Activated CD4-positive, alpha-beta T cell treated with anti-CD3 and anti-CD28 coated beads for 1 hour (primary cell): ENCODE data around the gene C9.
"Not testable (repeated sequence)": the region's sequence is repeated elsewhere in the genome, so short reads cannot be mapped to it uniquely, and the experiment has no call there.

ENCODE experiments used
- DNase-seq: peaks from one replicate; pipeline ENCODE4 v3.0.0-alpha.2; 2020

C9 gene

DNA sequence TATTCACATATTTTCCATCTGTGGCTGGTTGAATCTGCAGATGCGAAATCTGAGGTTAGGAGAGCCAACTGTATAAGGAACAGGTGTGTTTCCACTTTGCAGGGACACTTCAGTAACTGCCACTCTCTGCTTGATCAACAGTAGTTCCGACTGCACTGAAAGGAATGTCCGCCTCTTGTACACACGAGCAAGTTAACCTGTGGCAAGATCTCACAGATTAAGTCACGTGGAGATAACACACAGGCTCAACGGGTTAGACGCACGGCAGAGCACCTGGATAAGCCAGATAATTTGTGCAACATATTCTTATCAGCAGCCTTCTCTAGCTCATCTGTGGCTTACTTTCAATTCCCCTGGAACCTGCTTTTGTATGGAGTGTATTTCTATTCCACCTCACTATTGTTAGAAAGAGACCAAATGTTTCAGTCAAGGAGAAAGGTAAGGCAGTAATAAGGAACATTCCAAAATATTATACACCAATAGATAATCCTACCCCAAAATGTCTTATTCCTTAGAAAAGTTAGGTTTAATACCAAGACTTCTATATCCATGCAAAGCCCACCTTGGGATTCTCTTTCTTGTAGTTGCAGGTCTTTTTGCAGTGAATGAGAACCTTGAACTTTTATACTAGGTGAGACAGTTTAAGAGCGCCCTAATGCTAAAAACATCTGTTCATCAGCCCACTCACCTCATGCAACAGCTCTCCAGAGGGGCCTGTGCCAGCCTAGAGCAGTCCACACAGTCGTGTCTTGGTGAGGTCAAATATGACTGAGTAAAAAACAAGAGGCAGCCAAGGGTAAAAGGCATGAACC, 6.5 kb upstream of the C9 start:
- no peak for DNase-seq

DNA sequence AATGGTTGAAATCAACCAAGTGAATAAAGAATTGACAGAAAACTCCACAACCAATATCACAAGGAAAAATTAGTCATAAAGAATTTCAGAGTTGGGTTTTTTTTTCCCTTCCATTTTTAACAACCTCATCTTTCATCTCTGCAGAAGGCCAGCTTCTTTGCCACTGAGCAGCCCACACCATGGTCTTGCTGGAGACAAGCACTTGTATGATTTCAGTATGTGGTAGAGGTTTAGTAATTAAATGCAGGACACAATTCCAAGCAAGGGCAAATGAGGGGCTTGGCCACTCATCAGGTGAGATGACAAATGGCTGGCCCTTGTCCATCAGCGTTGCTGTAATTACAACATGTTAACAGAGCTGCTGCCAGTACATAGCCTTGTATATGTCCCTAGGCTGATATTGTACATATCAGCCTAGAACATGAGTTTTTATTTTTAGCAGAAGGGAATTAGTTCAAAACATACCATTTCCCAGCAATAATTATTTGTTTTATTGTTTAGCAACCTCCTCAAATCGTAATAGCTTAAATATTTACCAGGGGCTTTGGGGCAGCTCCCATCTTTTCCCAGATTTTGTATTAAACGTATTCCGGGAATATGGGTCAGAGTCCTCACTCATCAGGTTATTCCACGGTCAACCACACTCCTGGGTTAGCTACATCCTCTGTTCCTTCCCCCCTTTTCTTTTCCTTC, 5.0 kb upstream of the C9 start:
- no peak for DNase-seq

DNA sequence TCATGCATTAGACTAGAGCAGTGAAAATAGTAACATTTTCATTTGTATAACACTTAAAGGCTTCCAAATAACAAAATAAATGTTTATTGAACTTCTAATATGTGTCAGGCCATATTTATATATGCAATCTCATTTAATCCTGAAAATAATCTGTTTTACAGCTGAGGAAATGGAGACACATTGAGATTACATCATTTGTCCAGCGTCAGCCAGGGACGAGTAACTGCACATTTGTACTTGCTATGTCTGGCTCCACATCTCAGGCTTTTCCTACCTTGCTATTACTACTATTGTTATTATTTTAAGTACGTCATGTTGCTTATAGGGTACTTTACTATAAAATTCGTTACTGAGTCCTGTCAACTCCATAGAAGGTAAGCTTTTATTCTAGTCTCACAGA, 3.8 kb upstream of the C9 start:
- DNase-seq = no peak

DNA sequence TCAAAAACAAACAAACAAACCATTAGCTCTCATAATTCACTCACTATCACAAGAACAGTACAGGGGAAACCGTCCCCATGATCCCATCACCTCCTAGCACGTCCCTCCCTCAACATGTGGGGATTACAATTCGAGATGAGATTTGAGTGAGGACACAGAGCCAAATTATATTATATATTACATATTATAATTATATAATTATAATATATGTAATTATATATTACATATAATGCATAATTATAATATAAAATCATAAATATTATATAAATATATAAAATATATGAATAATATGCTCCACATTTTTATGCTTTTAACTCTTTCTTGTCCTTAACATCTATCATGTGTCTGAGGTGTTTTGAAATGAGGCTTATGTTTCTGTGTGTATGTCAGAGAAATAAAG, 3.4 kb upstream of the C9 start:
- no peak for DNase-seq

DNA sequence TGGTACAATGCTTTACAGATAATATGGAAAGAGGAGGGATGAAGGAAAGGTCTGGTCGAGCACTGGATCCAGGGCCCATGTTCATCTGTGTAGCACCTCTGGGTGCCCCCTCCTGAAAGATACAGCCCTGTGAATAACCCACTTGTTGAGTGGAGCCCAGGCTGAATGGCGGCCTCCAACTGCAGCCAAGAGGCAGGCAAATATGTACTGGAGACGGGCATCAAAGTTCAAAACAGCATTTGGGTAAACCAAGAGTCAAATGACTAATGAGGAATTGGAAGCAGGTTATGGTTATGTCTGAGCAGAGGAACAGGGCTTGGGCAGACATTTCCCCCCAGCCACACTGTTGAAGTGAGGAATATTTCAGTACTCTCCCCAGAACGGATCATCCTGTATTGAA, 1.1 kb downstream of the C9 start:
- DNase-seq = no peak

DNA sequence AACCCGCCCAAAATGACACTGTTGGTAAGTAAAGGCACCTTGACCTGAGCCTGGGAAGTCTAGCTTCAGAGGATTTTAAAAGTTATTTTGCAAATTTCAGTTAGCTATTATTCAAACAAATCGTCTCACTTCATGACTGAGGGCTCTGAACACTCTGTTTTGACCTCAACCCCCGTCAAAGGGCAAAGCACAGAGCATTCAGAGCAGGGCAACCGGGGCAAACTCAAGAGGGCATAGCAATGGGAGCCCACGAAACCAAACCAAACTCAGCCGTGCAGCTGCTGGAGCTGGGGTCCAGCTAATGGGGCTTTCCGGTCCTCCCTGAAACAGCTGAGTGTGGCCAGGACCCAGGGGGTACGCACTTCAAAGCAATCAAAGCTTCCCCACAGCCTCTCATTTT, 1.6 kb downstream of the C9 start:
- no peak for DNase-seq

DNA sequence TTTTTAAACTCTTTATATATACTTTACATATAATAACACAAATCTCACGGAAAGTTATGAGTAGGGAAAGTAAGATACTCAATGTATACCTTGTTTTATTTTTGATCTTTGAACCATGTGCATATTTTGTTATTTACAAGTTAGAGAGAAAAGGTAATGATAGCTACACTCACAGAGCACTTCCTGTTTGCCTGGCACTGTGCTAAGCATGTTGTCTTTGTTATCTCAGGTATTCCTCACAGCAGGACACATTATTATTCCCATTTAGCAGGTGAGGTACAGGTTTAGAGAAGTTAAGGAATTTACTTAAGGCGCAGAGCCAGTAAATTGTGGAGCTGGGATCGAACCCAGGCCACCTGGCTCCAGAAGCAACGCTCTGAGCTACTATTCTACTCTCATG, 3.0 kb downstream of the C9 start:
- no peak for DNase-seq

DNA sequence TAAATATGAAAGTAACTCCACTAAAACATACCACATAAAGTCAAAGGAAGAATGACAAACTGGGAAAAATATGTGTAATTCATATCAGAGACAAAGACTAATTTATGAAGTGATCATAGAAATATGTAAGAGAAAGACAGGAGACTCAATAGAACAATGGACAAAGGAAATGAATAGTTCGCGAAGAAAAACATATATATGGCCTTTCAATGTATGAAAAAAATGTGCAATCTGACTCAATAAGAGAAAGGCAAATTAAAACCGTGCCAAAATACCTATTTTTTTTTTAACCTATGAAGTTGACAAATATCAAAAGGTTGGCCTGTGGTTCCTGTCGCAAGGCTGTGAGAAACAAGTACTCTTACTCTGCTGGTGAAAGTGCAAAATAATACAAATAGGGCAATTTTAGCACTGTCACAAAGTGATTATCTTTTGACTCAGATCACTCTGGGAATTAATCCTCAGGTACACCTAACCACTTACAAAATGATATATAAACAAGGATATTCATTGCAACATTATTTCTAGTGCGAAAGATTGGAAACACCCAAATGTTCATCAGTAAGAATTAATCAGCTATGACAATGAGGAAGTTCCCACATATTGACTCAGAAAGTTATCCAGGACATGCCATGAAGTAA, 3.7 kb downstream of the C9 start:
- DNase-seq = no peak

DNA sequence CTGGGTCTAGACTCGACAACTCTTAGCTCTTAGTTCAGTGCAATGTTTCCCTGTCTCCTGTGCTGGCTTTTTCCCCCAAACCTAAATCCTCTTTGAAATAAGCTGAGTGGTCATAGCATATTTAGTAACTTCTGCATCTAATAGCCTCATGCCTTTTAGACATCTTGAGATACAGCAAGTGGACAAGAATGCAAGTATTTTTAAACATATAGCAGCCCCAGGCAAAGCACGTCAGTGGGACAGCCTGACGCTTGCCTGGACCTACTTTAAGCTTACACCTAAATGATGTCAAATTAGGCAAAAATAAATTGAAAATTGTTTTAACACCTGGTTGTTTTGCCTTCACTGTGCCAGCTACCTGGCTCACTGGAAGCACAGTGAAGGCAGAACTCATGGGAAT, 8.0 kb downstream of the C9 start:
- DNase-seq = no peak

DNA sequence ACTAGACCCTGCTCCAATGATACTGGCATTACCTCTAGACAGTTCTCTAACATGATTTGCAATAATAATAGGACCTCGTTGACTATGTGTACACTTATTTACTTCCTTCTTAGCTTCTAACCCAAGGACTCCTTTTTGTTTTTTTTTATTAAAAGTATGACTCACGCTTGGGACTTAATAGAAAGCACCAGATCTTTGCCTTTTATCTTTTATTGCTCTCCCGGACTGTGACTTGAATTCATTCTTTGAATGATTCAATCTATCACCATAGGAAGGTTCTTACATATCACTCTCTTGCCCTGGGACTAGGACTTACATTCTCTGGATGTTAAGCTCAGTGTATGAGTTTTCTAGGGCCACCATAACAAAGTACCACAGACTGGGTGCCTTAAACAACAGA, 9.0 kb downstream of the C9 start:
- no peak for DNase-seq

DNA sequence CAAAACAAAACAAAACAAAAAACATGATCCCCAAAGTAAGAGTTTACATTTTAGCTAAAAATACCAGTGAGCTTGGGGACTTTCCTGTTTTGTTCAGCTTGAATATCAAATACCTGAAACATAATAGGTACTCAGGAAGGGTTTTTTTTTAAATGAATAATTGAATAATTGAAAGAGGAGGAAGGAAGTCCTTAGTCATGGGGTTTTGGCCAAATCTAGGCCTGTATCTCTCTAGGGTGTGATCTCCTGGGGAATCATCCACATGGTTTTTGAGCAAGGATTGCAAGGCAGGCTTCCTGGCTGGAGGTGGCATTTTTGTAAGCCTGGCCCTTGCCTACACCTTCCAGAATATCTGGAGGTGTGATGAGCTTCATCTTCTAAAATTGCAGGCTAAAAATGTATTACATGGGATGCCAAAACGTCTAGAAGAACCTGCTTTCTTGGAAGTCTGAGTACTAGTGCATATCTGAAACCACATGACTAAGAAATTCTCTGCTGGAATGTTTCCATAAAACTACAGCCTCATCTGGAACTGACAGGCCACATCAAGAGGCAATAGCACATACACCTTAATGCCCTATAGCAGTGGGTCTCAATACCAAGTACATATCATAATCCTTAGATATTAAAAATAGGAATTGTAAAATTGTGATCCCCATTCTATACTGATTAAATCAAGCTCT, 10.4 kb downstream of the C9 start:
- DNase-seq = no peak

DNA sequence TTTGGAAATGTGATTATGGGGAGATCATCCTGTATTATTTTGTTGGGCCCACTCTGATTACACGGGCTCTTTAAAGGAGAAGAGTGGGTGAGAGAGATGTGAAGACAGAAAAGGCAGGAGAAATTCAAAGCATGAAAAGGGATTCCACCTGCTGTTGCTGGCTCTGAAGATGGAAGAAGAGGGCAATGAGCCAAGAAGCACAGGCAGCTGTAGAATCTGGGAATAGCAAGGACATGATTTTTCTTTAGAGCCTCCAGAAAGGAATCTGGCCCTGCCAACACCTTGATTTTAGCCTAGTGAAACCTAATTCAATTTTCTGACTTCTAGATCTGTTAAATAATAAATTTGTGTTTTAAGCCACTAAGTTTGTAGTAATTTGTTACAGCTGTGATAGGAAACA, 11.3 kb downstream of the C9 start:
- DNase-seq = no peak

DNA sequence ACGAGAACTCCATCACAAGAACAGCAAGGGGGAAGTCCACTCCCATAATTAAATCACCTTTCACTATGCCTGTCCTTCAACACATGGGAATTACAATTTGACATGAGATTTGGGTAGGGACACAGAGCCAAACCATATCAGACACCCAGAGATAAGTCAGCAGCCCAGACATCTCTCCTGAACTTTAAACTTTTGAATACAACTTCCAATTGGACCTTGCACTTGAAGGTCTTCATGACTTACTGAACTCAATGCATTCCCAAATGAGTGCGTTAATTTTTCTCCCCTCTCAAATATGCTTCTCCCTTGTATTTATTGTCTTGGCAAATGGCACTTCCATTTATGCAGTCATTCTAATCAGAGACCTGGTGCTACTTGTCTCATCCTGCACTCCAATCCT, 12.1 kb downstream of the C9 start:
- no peak for DNase-seq

DNA sequence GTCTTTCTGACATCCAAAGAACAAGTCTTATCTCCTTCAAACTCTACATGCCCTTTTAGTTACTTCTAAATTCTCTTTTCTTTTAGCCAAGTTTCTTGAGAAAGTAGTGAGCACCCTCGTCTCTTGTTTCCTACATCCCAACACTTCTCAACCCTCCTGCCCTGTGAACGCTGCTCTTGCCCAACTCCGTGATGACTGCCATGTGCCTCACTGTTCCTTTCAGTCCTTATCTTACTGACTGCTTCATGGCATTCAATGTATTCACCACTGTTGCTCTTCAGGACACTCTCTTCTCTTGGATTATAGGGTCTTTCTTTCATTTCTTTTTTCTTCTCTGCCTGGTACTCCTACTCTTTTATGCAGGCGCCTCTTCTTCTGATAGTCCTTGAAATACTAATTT, 14.8 kb downstream of the C9 start:
- DNase-seq = no peak

DNA sequence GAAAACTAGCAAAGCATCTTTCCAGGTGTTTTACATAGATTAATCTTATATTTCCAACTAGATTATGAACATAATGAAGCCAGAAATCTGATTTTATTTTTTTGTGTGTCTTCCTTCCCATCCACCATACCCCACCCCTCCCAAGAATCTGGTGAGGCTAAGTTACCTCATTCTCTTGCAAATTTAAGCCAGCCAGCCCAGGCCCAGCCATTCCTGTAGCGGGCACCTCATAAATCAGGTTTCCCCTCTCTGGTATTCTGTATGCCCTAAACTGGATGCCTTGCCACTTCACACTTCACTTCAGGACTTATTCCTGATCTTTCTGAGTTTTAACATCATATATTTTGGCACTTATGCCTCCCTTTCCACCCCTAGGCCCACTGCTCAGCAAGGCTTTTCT, 21.8 kb downstream of the C9 start:
- DNase-seq = no peak

DNA sequence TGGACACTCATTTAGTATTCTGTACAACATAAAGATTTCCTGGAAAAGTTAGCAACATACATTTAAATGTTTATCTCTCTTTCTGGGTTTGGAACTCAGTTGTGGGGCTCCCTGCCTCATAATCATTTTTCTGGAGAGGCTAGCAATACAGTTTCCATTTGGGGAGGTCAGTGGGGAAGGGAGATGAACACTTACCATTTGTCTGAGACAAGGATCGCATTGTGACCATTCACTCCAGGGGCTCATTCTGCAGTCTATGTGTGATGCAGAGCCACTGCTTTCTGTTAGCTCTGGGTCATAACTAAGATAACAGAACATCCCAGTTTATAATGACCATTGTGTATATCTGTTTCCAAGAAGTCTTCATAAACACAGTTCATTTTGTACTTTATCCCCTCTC, 22.4 kb downstream of the C9 start:
- DNase-seq = no peak

DNA sequence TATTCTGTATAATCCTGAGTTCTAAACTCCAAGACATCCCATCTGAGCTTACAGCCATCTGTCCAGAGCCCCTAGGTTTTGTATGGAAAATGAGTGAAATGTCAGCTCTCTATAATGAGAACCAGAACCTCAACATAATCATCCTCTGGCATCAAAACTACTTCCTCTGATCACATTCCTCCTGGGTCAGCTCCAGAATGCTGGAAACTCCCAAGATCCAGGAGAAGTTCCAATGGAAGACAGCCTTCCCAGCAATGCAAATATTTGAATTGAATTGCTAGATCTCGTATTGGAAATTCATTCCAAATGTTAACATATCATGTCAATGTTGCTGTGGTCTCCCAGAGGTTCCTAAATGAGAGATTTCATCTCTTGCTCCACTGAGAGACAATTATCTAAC, 23.8 kb downstream of the C9 start:
- no peak for DNase-seq

DNA sequence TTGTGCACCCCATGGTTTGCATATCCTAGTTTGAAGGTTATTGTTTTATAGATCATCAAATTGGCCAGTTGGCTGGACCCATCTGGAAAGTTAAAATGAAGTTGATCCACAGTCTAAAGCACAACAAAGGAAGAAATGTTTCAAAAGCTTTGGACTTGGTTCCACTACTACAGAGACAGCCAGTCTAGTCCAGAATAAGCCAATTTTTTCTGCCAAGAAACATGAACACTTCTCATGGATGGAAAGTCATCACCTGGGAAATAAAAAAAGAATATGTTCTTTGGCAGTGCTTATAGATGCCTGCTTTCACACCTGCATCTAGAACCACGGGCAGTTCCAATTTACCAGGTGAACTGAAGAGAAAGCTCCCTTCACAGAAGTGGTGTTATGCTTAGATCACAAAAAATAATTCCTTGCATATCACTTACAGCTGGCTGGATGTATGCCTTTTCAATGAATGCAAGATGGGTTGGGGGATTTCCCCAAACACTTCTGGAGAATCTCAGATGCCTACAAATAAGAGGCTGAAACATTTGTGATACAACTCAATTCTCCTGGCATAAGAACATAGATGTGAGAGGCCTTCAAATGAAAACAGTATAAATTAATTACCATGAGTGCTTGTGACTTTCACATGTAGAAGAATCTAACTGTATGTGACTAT, 26.9 kb downstream of the C9 start:
- DNase-seq = no peak

DNA sequence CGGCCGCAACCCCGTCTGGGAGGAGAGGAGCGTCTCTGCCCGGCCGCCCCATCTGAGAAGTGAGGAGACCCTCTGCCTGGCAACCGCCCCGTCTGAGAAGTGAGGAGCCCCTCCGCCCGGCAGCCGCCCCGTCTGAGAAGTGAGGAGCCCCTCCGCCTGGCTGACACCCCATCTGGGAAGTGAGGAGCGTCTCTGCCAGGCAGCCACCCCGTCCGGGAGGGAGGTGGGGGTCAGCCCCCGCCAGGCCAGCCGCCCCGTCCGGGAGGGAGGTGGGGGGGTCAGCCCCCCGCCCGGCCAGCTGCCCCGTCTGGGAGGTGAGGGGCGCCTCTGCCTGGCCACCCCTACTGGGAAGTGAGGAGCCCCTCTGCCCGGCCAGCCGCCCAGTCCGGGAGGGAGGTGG, 30.0 kb downstream of the C9 start:
- not testable (repeated sequence) for DNase-seq

DNA sequence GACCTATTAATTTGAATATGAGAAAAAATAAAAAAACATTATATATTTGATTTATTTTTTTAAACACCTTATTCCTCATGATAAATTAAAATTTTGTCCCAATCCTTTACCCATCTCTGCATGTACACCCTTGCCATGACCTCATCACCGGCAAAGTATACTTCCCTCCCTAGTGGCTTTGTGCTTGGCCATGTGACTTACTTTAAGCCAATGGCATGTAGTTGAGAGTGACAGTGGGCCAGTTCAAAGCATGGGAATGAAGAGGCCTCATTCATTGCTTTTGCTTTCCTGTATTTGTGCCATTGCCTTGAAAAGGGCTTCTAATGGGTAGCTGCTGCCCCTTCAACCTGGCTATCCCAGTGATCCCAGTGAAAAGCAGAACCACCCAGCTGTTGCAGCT, 31.2 kb downstream of the C9 start:
- DNase-seq = no peak

DNA sequence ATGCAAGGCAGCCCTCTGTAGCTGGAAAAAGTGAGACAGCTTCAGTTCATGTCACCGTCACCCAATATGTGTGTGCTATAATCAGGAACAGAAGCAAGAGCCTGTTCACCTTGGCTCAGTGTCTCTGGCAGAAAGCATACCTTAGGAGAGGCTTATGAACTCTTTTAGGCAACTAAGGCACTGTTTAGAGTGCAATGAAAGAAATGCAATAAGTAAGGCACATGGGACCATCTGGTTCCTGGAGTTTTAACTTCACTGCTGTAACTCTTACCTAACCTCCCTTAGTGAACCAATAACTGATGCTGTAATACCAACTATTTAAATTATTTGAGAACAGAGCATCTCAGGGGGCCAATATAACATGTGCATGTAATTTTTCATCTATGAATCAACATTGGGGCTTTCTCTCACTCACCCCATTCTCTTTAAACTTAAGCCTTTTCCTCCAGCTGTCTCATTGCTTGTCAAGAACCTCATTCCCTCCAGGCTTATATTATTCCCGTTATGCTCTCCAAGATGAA, 32.4 kb downstream of the C9 start:
- no peak for DNase-seq

DNA sequence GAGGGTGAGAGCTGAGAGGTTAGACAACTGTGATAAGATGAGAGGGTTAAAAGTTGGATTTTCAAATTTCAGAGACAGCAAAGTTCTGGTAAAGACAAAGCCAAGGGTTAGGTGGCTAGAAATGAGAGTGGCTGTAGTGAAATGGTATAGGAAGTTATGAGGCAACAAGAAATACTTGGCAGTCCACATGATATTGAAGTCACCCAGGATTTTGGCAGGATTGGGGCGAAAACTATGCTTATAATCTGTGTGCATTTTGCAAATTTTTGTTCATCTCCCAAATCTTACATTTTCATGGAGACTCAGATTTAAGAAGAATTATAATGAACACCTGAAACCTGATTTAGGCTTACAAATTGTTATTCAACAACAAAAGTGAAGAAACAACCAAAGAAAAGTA, 35.6 kb downstream of the C9 start:
- DNase-seq = no peak

DNA sequence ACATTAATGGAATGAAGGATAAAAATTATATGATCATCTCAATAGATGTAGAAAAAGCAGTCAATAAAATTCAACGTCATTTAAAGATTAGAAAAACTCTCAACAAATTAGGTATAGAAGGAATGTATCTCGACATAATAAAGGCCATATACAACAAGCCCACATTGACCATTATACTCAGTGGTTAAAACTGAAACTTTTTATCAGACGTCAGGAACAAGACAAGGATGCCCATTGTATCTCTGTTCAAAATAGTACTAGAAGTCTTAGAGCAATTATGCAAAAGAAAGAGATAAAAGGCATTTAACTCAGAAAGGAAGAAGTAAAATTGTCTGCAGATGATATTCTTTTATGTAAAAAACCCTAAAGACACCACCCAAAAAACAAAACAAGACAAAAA, 40.8 kb downstream of the C9 start:
- DNase-seq = no peak
